ENCODE data around the gene NUP62. TPM values are rescaled to one million over a fixed set of nuclear protein-coding genes. Genes with fewer than 3 reads are reported as not detected.

The NUP62 gene
- total RNA-seq, 1 experiment from 2014 or later, result 85.2 TPM

- TF ChIP-seq SIN3A (IDR thresholded peaks at IDR 0.05; ENCODE audit: low read depth) (no peak), CEBPB (IDR thresholded peaks at IDR 0.05; ENCODE audit: low read depth) (no peak), POLR2AphosphoS5 (IDR thresholded peaks at IDR 0.05; ENCODE audit: low read depth, low read length) (no peak), EGR1 (IDR thresholded peaks at IDR 0.05; ENCODE audit: low read depth) (no peak), POLR2A (IDR thresholded peaks at IDR 0.05; ENCODE audit: borderline replicate concordance, extremely low read depth, insufficient read depth, insufficient read length) (no peak), ZFX (IDR thresholded peaks at IDR 0.05) (no peak), CBX3 (IDR thresholded peaks at IDR 0.05; ENCODE audit: low read depth) (no peak), EZH2 (IDR thresholded peaks at IDR 0.05) (no peak), FOSL1 (IDR thresholded peaks at IDR 0.05; ENCODE audit: low read depth) (no peak), ELF1 (IDR thresholded peaks at IDR 0.05; ENCODE audit: borderline replicate concordance, low read depth) (no peak), SP1 (IDR thresholded peaks at IDR 0.05; ENCODE audit: low read depth) (no peak), ZNF274 (IDR thresholded peaks at IDR 0.05; ENCODE audit: low read depth, low read length) (no peak), RAD21 (IDR thresholded peaks at IDR 0.05; ENCODE audit: low read depth) (no peak), SRF (IDR thresholded peaks at IDR 0.05; ENCODE audit: low read depth) (no peak), JUND (IDR thresholded peaks at IDR 0.05) (no peak), TCF7L2 (IDR thresholded peaks at IDR 0.05; ENCODE audit: borderline replicate concordance, extremely low read depth, insufficient read depth, insufficient read length) (no peak), MAX (IDR thresholded peaks at IDR 0.05) (no peak), CTCF (IDR thresholded peaks at IDR 0.05 in 2 of 3, conservative IDR thresholded peaks at IDR 0.05 in 1 of 3; ENCODE audit: borderline replicate concordance in 1 of 3, insufficient read depth in 1 of 3, low read depth in 2 of 3, low read length in 2 of 3) (no peak), REST (IDR thresholded peaks at IDR 0.05; ENCODE audit: low read depth) (no peak)
- Histone ChIP-seq H3K9me2 (ENCODE audit: insufficient read depth) (no peaks in the 10 kb centered on the region), H3K4me2 (ENCODE audit: low read length) (no peak overlapping the region), H2AFZ (ENCODE audit: low read depth, low read length, poor library complexity, severe bottlenecking) (no peak overlapping the region), H3K36me3 (ENCODE audit: control insufficient read depth in 1 of 2, insufficient read depth in 2 of 2, low read length in 2 of 2) (peaks cover 12 to 18% of the 10 kb centered on the region in 2 experiments), H3K9me3 (ENCODE audit: control insufficient read depth in 1 of 2, insufficient read depth in 1 of 2, low read depth in 1 of 2, low read length in 2 of 2) (peaks cover 0 to 6% of the 10 kb centered on the region in 2 experiments; a peak in 1 of 4 replicates), H3K4me1 (ENCODE audit: control insufficient read depth in 1 of 2, insufficient read depth in 2 of 2, low read length in 2 of 2) (peaks cover 1 to 14% of the 10 kb centered on the region in 2 experiments), H4K20me1 (ENCODE audit: insufficient read depth) (no peaks in the 10 kb centered on the region), H3K27ac (ENCODE audit: low read depth, low read length) (no peak overlapping the region), H3K9ac (ENCODE audit: low read length) (no peak overlapping the region), H3K27me3 (ENCODE audit: insufficient read depth, low read length) (no peaks in the 10 kb centered on the region), H3K4me3 (replicated peaks in 1 of 2; ENCODE audit: low read depth in 1 of 2, low read length in 2 of 2) (no peak overlapping the region), H3K79me2 (ENCODE audit: insufficient read depth, low read length) (peaks cover under 1% of the 10 kb centered on the region; the same call in 1 of the 2 replicates)
- no TSS peak for BruUV-seq (replicated peaks)
- RAD21 ChIA-PET (ENCODE audit: low non-redundant PET in 1 of 2, low total read pairs in 2 of 2, uncharacterized antibody in 2 of 2, unreplicated experiment in 2 of 2), result no interaction called here
- intact Hi-C loops (cut with micrococcal nuclease), result no loop called here
- CTCF ChIA-PET, result no interaction called here
- ATAC-seq (no peak), DNase-seq (ENCODE audit: low read depth, low spot score) (no peak)
- POLR2A ChIA-PET, result no interaction called here
These were observed 45.2 kb downstream of the NUP62 start for GRCh38 chr19:49884109-49884508.
